Cardiac fibroblast (primary cell): ENCODE measurements around the gene LINC00632.

Source experiments
- DNase-seq, 2 donors: peaks; one replicate each; pipeline versions ENCODE4 v3.0.0 to v3.0.0-alpha.2; 2010; ENCODE audit warnings: low read depth in 2 of 2
- H3K4me3 ChIP-seq, 2 donors: replicated peaks in 1 of 2; 1 replicate in 1 of 2; 2 replicates in 1 of 2; pipeline ENCODE4 v1.5.1; 2011; ENCODE audit warnings: low read depth in 2 of 2, low read length in 2 of 2, mild to moderate bottlenecking in 2 of 2, moderate library complexity in 1 of 2
- TF ChIP-seq, protein P1 (sequence below): IDR thresholded peaks from one replicate; pipeline ENCODE4 v1.5.1; 2011; ENCODE audit warnings: low read depth, mild to moderate bottlenecking, low read length, inconsistent platforms

Gene LINC00632

DNA sequence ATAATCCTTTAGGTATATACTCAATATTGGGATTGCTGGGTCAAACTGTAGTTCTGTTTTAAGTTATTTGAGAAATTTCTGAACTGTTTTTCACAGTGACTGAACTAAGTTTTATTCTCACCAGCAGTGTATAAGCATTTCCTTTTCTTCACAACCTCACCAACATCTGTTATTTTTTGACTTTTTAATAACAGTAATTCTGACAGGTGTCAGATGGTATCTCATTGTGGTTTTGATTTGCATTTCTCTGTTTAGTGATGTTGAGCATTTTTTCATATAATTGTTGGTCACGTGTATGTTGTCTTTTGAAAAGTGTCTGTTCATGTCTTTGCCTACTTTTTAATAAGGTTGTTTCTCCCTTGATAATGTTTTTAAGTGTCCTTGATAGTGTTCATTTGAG, 112.6 kb downstream of the LINC00632 start:
- TF ChIP-seq, protein P1, sequence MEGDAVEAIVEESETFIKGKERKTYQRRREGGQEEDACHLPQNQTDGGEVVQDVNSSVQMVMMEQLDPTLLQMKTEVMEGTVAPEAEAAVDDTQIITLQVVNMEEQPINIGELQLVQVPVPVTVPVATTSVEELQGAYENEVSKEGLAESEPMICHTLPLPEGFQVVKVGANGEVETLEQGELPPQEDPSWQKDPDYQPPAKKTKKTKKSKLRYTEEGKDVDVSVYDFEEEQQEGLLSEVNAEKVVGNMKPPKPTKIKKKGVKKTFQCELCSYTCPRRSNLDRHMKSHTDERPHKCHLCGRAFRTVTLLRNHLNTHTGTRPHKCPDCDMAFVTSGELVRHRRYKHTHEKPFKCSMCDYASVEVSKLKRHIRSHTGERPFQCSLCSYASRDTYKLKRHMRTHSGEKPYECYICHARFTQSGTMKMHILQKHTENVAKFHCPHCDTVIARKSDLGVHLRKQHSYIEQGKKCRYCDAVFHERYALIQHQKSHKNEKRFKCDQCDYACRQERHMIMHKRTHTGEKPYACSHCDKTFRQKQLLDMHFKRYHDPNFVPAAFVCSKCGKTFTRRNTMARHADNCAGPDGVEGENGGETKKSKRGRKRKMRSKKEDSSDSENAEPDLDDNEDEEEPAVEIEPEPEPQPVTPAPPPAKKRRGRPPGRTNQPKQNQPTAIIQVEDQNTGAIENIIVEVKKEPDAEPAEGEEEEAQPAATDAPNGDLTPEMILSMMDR, result no peak
- H3K4me3 ChIP-seq, result no peak overlapping the region
- no peak for DNase-seq

DNA sequence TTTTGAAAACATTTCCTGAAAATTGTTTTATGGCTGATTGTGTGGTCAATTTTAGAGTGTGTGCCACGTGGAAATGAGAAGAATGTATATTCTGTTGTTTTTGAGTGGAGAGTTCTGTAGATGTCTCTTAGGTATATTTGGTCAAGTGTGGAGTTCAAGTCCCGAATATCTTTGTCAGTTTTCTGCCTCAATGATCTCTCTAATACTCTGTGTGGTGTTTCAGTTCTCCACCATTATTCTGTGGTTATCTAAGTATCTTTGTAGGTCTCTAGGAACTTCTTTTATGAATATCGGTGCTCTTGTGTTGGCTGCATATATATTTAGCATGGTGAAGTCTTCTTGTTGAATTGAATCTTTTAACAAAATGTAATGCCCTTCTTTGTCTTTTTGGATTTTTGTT, 113.3 kb downstream of the LINC00632 start:
- TF ChIP-seq, protein P1, result no peak
- H3K4me3 ChIP-seq, result no peak overlapping the region
- DNase-seq, result no peak

DNA sequence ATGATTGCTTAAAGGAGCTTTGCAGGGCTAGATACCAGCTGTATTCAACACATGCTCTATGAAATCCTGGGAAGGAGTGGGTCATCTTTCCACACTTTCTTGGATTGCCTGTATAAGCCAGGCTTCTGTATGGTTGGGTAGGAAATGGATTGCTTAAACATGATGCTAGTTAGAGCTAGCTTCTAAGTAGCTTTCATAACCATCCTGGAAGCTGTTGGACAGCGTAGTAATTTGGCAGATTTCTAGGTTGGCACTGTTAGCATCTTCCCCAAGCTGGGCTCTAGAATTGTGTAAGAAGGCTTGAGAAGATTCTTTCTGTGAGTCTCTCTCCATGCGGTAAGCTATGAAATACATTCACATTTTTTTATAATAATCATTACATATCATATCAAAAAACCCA, 127.3 kb downstream of the LINC00632 start:
- TF ChIP-seq, protein P1, result no peak
- no peak for DNase-seq
- no peak overlapping the region for H3K4me3 ChIP-seq
